HG03469 (cell line): ENCODE results near the gene CDC42BPG.

Experiments
- ATAC-seq: cut with Tn5 transposase; IDR thresholded peaks from one replicate; pipeline ENCODE4 v1.9.1; 2021; ENCODE audit warnings: mild to moderate bottlenecking, moderate library complexity, moderate number of reproducible peaks; ENCODE audit not compliant: unreplicated experiment

CDC42BPG gene

GRCh38 chr11:64844330-64845128 is at the start of gene CDC42BPG:
TSS of gene CDC42BPG (minus strand) at chr11:64844653. CDS start at chr11:64844569, 84 bp downstream.
- no peak for ATAC-seq

- ATAC-seq = no peak
Measured at GRCh38 chr11:64893194-64894069, 49.0 kb upstream of the CDC42BPG start.

- ATAC-seq = no peak
Measured at GRCh38 chr11:64892838-64893193, 48.4 kb upstream of the CDC42BPG start.

- ATAC-seq = no peak
Measured at GRCh38 chr11:64892411-64892831, 48.0 kb upstream of the CDC42BPG start.

- no peak for ATAC-seq
Measured at GRCh38 chr11:64891880-64892279, 47.4 kb upstream of the CDC42BPG start.

GRCh38 chr11:64891215-64891848 is 46.9 kb upstream of the CDC42BPG start:
- no peak for ATAC-seq

GRCh38 chr11:64890522-64890939 is 46.1 kb upstream of the CDC42BPG start:
- no peak for ATAC-seq

GRCh38 chr11:64888729-64889511 is 44.5 kb upstream of the CDC42BPG start:
- no peak for ATAC-seq

GRCh38 chr11:64888406-64888728 is 43.9 kb upstream of the CDC42BPG start:
- no peak for ATAC-seq

GRCh38 chr11:64887757-64888405 is 43.4 kb upstream of the CDC42BPG start:
- no peak for ATAC-seq

- ATAC-seq = no peak
Measured at GRCh38 chr11:64887234-64887756, 42.8 kb upstream of the CDC42BPG start.

- no peak for ATAC-seq
Measured at GRCh38 chr11:64885367-64886286, 41.2 kb upstream of the CDC42BPG start.

- no peak for ATAC-seq
Measured at GRCh38 chr11:64884019-64884418, 39.6 kb upstream of the CDC42BPG start.

- ATAC-seq = no peak
Measured at GRCh38 chr11:64883575-64883974, 39.1 kb upstream of the CDC42BPG start.

- ATAC-seq = no peak
Measured at GRCh38 chr11:64882243-64882642, 37.8 kb upstream of the CDC42BPG start.

- ATAC-seq = no peak
Measured at GRCh38 chr11:64881476-64881875, 37.0 kb upstream of the CDC42BPG start.

- no peak for ATAC-seq
Measured at GRCh38 chr11:64880240-64881001, 36.0 kb upstream of the CDC42BPG start.

GRCh38 chr11:64879244-64879900 is 34.9 kb upstream of the CDC42BPG start:
- no peak for ATAC-seq
